ENCODE results near the gene INSYN1. TPM values are rescaled to one million over a fixed set of nuclear protein-coding genes. Genes with fewer than 3 reads are reported as not detected.

Gene INSYN1
- total and polyA plus RNA-seq, 7 donors: 0.60 to 10.0 (median 3.6) TPM

GRCh38 chr15:73718694-73719093 lies 34.5 kb downstream of the INSYN1 start:
- TF ChIP-seq EP300 (IDR thresholded peaks at IDR 0.05) (no peak), CTCF (IDR thresholded peaks at IDR 0.05) (no peak), POLR2A (IDR thresholded peaks at IDR 0.05) (no peak), POLR2AphosphoS5 (IDR thresholded peaks at IDR 0.05) (no peak)
- Histone ChIP-seq H3K4me1 (no peaks in the 10 kb centered on the region), H3K27ac (no peak overlapping the region), H3K9me3 (no peaks in the 10 kb centered on the region), H3K36me3 (peaks cover 0 to 5% (median 5%) of the 10 kb centered on the region in 4 donors), H3K4me3 (no peak overlapping the region), H3K27me3 (no peaks in the 10 kb centered on the region)
- DNase-seq: no peak
- WGBS, 2 donors: 76 to 84% methylated on average over 4 of the region's 4 CpGs
- intact Hi-C loops (cut with DNase I): no loop called here

DNA sequence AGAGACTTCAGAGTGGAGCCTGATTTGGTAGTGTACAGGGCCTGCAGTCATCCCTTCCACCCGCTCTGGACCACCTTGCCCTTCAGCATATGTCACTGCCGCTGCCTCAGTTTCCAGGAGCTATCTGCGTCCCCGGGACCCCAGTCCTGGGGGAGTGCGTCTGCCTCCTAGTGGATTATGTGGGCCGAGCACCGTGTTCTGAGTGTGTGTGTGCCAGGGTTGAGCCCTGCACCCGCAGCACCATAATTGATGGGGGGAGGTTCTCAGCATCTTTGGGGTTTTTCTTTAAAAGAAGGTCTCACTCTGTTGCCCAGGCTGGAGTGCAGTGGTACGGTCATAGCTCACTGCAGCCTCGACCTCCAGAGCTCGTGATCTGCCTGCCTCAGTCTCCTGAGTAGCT lies 35.3 kb downstream of the INSYN1 start:
- Histone ChIP-seq H3K27me3 (no peaks in the 10 kb centered on the region), H3K27ac (no peak overlapping the region), H3K4me1 (no peaks in the 10 kb centered on the region), H3K4me3 (no peak overlapping the region), H3K36me3 (peaks cover 0 to 14% (median 14%) of the 10 kb centered on the region in 4 donors), H3K9me3 (no peaks in the 10 kb centered on the region)
- intact Hi-C loops (cut with DNase I): no loop called here
- TF ChIP-seq CTCF (IDR thresholded peaks at IDR 0.05): no peak
- no peak for TF ChIP-seq POLR2A (IDR thresholded peaks at IDR 0.05)
- no peak for TF ChIP-seq POLR2AphosphoS5 (IDR thresholded peaks at IDR 0.05)
- TF ChIP-seq EP300 (IDR thresholded peaks at IDR 0.05): no peak
- DNase-seq: no peak
- WGBS, 2 donors: 65 to 74% methylated on average over 11 of the region's 11 CpGs

GRCh38 chr15:73717206-73717605 lies 35.9 kb downstream of the INSYN1 start:
- intact Hi-C loops (cut with DNase I): no loop called here
- no peak for TF ChIP-seq POLR2A (IDR thresholded peaks at IDR 0.05)
- no peak for TF ChIP-seq EP300 (IDR thresholded peaks at IDR 0.05)
- no peak for TF ChIP-seq CTCF (IDR thresholded peaks at IDR 0.05)
- TF ChIP-seq POLR2AphosphoS5 (IDR thresholded peaks at IDR 0.05): no peak
- no peak for DNase-seq

GRCh38 chr15:73716417-73716816 lies 36.7 kb downstream of the INSYN1 start:
- Histone ChIP-seq H3K36me3 (peaks cover 0 to 19% (median 16%) of the 10 kb centered on the region in 4 donors), H3K9me3 (no peaks in the 10 kb centered on the region), H3K4me3 (no peak overlapping the region), H3K27me3 (no peaks in the 10 kb centered on the region), H3K27ac (no peak overlapping the region), H3K4me1 (no peaks in the 10 kb centered on the region)
- intact Hi-C loops (cut with DNase I): no loop called here
- TF ChIP-seq POLR2A (IDR thresholded peaks at IDR 0.05) (no peak), CTCF (IDR thresholded peaks at IDR 0.05) (no peak), POLR2AphosphoS5 (IDR thresholded peaks at IDR 0.05) (no peak), EP300 (IDR thresholded peaks at IDR 0.05) (no peak)
- WGBS, 2 donors: 47 to 78% methylated on average over 6 of the region's 6 CpGs
- DNase-seq: no peak

More at GRCh38 chr15:73717206-73717605, 35.9 kb downstream of the INSYN1 start:
- no peak overlapping the region for H3K4me3 ChIP-seq
- WGBS, 2 donors: 82% methylated on average over 3 of the region's 3 CpGs
- H3K4me1 ChIP-seq: no peaks in the 10 kb centered on the region
- no peaks in the 10 kb centered on the region for H3K9me3 ChIP-seq
- no peaks in the 10 kb centered on the region for H3K27me3 ChIP-seq
- no peak overlapping the region for H3K27ac ChIP-seq
- H3K36me3 ChIP-seq: peaks cover 0 to 17% (median 14%) of the 10 kb centered on the region in 4 donors

DNA sequence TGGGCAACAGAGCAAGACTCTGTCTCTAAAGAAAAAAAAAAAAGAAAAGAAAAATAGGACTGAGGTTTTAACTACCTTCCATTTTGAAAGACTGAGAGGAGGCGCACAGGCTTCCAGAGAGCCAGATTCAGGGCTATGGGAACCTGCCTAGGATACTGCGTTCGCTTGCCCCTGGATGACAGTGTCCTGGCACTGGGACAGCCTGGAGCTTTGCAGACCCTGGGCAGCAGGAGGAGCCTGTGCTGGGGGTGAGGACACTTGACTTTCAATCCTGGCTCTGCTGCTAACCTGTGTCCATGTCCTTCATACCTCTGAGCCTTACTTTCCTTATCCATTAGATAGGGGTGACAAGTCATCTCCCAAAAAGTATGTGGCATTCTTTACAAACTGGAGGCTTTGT lies 37.7 kb downstream of the INSYN1 start:
- no peaks in the 10 kb centered on the region for H3K4me1 ChIP-seq
- TF ChIP-seq CTCF (IDR thresholded peaks at IDR 0.05) (no peak), POLR2AphosphoS5 (IDR thresholded peaks at IDR 0.05) (no peak), EP300 (IDR thresholded peaks at IDR 0.05) (no peak), POLR2A (IDR thresholded peaks at IDR 0.05) (no peak)
- intact Hi-C loops (cut with DNase I): no loop called here

More for the DNA sequence above, 37.7 kb downstream of the INSYN1 start:
- Histone ChIP-seq H3K9me3 (no peaks in the 10 kb centered on the region), H3K4me3 (no peak overlapping the region), H3K27me3 (no peaks in the 10 kb centered on the region), H3K36me3 (peaks cover 0 to 29% (median 24%) of the 10 kb centered on the region in 4 donors), H3K27ac (no peak overlapping the region)
- WGBS, 2 donors: 91 to 93% methylated on average over 3 of the region's 3 CpGs
- DNase-seq: no peak

All from sigmoid colon (tissue), 7 donors.